Neural progenitor cell (in vitro differentiated cells): ENCODE data around the gene TCEA3. TPM values are rescaled to one million over a fixed set of nuclear protein-coding genes. Genes with fewer than 3 reads are reported as not detected.

Source experiments
- DNase-seq: peaks from one replicate; pipeline ENCODE4 v3.0.0-alpha.2; 2016; ENCODE audit warnings: low spot score
- H2AFZ ChIP-seq: fragments of 200-600 bp; sonication (generic); replicated peaks from 2 replicates; pipeline ENCODE4 v1.6.1; 2016; ENCODE audit warnings: antibody characterized with exemption
- H3F3A ChIP-seq: fragments of 200-600 bp; sonication (generic); 2 replicates; pipeline ENCODE4 v1.6.1; 2016; ENCODE audit warnings: antibody characterized with exemption, low read depth
- H3K27ac ChIP-seq: fragments of 200-600 bp; sonication (generic); 2 replicates; pipeline ENCODE4 v1.5.1; 2016; ENCODE audit warnings: mild to moderate bottlenecking
- H3K27me3 ChIP-seq: fragments of 200-600 bp; sonication (generic); 2 replicates; pipeline ENCODE4 v1.6.1; 2016; ENCODE audit warnings: mild to moderate bottlenecking, moderate library complexity
- H3K36me3 ChIP-seq: fragments of 200-600 bp; sonication (generic); 2 replicates; pipeline ENCODE4 v1.5.1; 2016
- H3K4me1 ChIP-seq: fragments of 200-600 bp; sonication (generic); 2 replicates; pipeline ENCODE4 v1.6.1; 2016; ENCODE audit warnings: mixed run types
- H3K4me2 ChIP-seq: fragments of 200-600 bp; sonication (generic); 2 replicates; pipeline ENCODE4 v1.6.1; 2016
- H3K4me3 ChIP-seq: fragments of 200-600 bp; sonication (generic); 2 replicates; pipeline ENCODE4 v1.5.1; 2016
- H3K79me2 ChIP-seq: fragments of 200-600 bp; sonication (generic); 2 replicates; pipeline ENCODE4 v1.6.1; 2016; ENCODE audit warnings: low read depth
- H3K9ac ChIP-seq: fragments of 200-600 bp; sonication (generic); 2 replicates; pipeline ENCODE4 v1.6.1; 2016
- H3K9me3 ChIP-seq: fragments of 200-600 bp; sonication (generic); 2 replicates; pipeline ENCODE4 v1.5.1; 2016; ENCODE audit warnings: low read depth
- H4K20me1 ChIP-seq: fragments of 200-600 bp; sonication (generic); 2 replicates; pipeline ENCODE4 v1.6.1; 2016; ENCODE audit warnings: low read depth
- H3K27ac Mint-ChIP-seq: 3 replicates; pipeline ENCODE4 v1.8.0; 2021; ENCODE audit warnings: mixed read lengths
- H3K27me3 Mint-ChIP-seq: 2 replicates; pipeline ENCODE4 v1.8.0; 2022; ENCODE audit warnings: low read depth, mild to moderate bottlenecking, inconsistent platforms, moderate library complexity, mixed read lengths; ENCODE audit not compliant: insufficient read depth
- H3K36me3 Mint-ChIP-seq: 3 replicates; pipeline ENCODE4 v1.8.0; 2021; ENCODE audit warnings: mixed read lengths
- H3K4me1 Mint-ChIP-seq: 3 replicates; pipeline ENCODE4 v1.8.0; 2021; ENCODE audit warnings: mixed read lengths
- H3K4me3 Mint-ChIP-seq: 3 replicates; pipeline ENCODE4 v1.8.0; 2021; ENCODE audit warnings: mild to moderate bottlenecking, moderate library complexity, mixed read lengths
- H3K9me3 Mint-ChIP-seq: 3 replicates; pipeline ENCODE4 v1.8.0; 2020; ENCODE audit warnings: mixed read lengths
- CTCF ChIP-seq: fragments of 200-600 bp; sonication (generic); IDR thresholded peaks from 2 replicates; pipeline ENCODE4 v1.5.1; 2017; ENCODE audit warnings: antibody characterized with exemption, mild to moderate bottlenecking
- EZH2 ChIP-seq: fragments of 200-600 bp; sonication (generic); IDR thresholded peaks from 2 replicates; pipeline ENCODE4 v1.6.1; 2017; ENCODE audit warnings: antibody characterized with exemption, mild to moderate bottlenecking, moderate library complexity
- EZH2phosphoT487 ChIP-seq: fragments of 200-600 bp; sonication (generic); IDR thresholded peaks from 2 replicates; pipeline ENCODE4 v1.6.1; 2017; ENCODE audit warnings: antibody characterized with exemption
- total RNA-seq: library from RNA; depleted of rRNA; stranded (reverse); fragments of >200 nt; gene quantifications from 2 replicates; pipeline ENCODE4 v1.2.3, GENCODE V29; 2015; ENCODE audit warnings: low replicate concordance

TCEA3 gene
- total RNA-seq, 1 donor from 2014 or later = 0.54 TPM

GRCh38 chr1:23341931-23342692 lies 82.4 kb downstream of the TCEA3 start:
- peak overlapping the region; percentile 98 for H3K9ac ChIP-seq
- no peak overlapping the region for H3K27ac ChIP-seq
- no peak for TF ChIP-seq CTCF
- TF ChIP-seq EZH2 = no peak
- TF ChIP-seq EZH2phosphoT487 = no peak
- H3F3A ChIP-seq = peaks cover 27% of the 10 kb centered on the region
- no peaks in the 10 kb centered on the region for H3K9me3 ChIP-seq
- H3K4me1 ChIP-seq = peaks cover 43% of the 10 kb centered on the region
- Mint-ChIP-seq H3K4me3 (peak overlapping the region; percentile 88), H3K27me3 (peaks cover 6% of the 10 kb centered on the region), H3K9me3 (peaks cover 25% of the 10 kb centered on the region), H3K36me3 (peaks cover 46% of the 10 kb centered on the region), H3K4me1 (peaks cover 34% of the 10 kb centered on the region), H3K27ac (peak overlapping the region; percentile 23)
- H3K4me2 ChIP-seq = peak overlapping the region; percentile 97
- DNase-seq = no peak
- peaks cover 24% of the 10 kb centered on the region for H3K36me3 ChIP-seq
- peaks cover 70% of the 10 kb centered on the region for H3K79me2 ChIP-seq
- H3K4me3 ChIP-seq = peak overlapping the region; percentile 91
- H4K20me1 ChIP-seq = peaks cover 65% of the 10 kb centered on the region
- no peaks in the 10 kb centered on the region for H3K27me3 ChIP-seq
- no peak overlapping the region for H2AFZ ChIP-seq

DNA sequence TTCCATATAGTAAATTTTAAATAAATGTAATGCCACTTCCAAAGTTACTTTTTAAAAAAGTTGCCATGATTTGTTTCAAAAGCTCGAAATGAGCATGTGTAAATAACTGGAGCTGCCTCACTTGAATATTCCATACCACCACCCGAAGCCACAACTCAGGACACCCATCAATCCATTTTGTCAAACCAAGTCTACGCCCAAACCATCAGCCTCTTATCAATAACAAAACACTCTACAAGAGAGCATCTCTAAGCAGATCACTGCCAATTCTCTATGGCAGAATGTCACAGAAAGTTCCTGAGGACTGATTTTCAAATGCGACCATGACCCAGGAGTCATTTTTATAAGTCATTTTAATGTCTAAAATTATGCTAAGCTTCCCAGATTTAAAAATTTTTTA lies 84.9 kb downstream of the TCEA3 start:
- H3K27me3 ChIP-seq = no peaks in the 10 kb centered on the region
- H3K4me3 ChIP-seq = no peak overlapping the region
- H3K27ac Mint-ChIP-seq = no peak overlapping the region
- H3K4me1 Mint-ChIP-seq = peaks cover 27% of the 10 kb centered on the region
- H3K4me3 Mint-ChIP-seq = no peak overlapping the region
- H4K20me1 ChIP-seq = peaks cover 80% of the 10 kb centered on the region
- peak overlapping the region; percentile 97 for H3K4me2 ChIP-seq
- no peaks in the 10 kb centered on the region for H3K9me3 ChIP-seq
- H2AFZ ChIP-seq = no peak overlapping the region
- TF ChIP-seq EZH2phosphoT487 (no peak), CTCF (no peak), EZH2 (no peak)
- H3F3A ChIP-seq = peaks cover 25% of the 10 kb centered on the region
- peaks cover 21% of the 10 kb centered on the region for H3K9me3 Mint-ChIP-seq
- H3K27ac ChIP-seq = no peak overlapping the region
- H3K36me3 ChIP-seq = peaks cover 36% of the 10 kb centered on the region
- no peak overlapping the region for H3K9ac ChIP-seq
- peaks cover 35% of the 10 kb centered on the region for H3K4me1 ChIP-seq
- H3K36me3 Mint-ChIP-seq = peaks cover 57% of the 10 kb centered on the region
- peaks cover 4% of the 10 kb centered on the region for H3K27me3 Mint-ChIP-seq
- no peak for DNase-seq
- H3K79me2 ChIP-seq = peaks cover 94% of the 10 kb centered on the region

GRCh38 chr1:23337869-23338268 lies 86.7 kb downstream of the TCEA3 start:
- no peaks in the 10 kb centered on the region for H3K27me3 ChIP-seq
- no peak overlapping the region for H3K27ac ChIP-seq
- no peaks in the 10 kb centered on the region for H3K9me3 ChIP-seq
- peaks cover 91% of the 10 kb centered on the region for H4K20me1 ChIP-seq
- peaks cover 35% of the 10 kb centered on the region for H3K4me1 ChIP-seq
- peaks cover 27% of the 10 kb centered on the region for H3K4me1 Mint-ChIP-seq
- H2AFZ ChIP-seq = no peak overlapping the region
- H3K4me2 ChIP-seq = no peak overlapping the region
- peaks cover 24% of the 10 kb centered on the region for H3F3A ChIP-seq
- TF ChIP-seq EZH2 (no peak), EZH2phosphoT487 (no peak), CTCF (no peak)
- no peak overlapping the region for H3K4me3 Mint-ChIP-seq
- peaks cover 99% of the 10 kb centered on the region for H3K79me2 ChIP-seq
- H3K9ac ChIP-seq = no peak overlapping the region
- H3K36me3 Mint-ChIP-seq = peaks cover 67% of the 10 kb centered on the region
- H3K9me3 Mint-ChIP-seq = peaks cover 21% of the 10 kb centered on the region
- H3K27ac Mint-ChIP-seq = no peak overlapping the region
- no peak for DNase-seq
- H3K36me3 ChIP-seq = peaks cover 40% of the 10 kb centered on the region
- H3K27me3 Mint-ChIP-seq = peaks cover 2% of the 10 kb centered on the region
- H3K4me3 ChIP-seq = no peak overlapping the region
